Hippocampal formation (tissue), 2 donors: ENCODE data around the gene SLC1A1.
"Not testable (repeated sequence)": the region's sequence is repeated elsewhere in the genome, so short reads cannot be mapped to it uniquely, and the experiment has no call there.

Source experiments
- DNase-seq, 2 donors: peaks; one replicate each; lab custom pipeline; 2025; lab: John Stamatoyannopoulos, UW

The SLC1A1 gene

GRCh38 chr9:4506490-4506889, 16.2 kb downstream of the SLC1A1 start:
- DNase-seq = no peak

GRCh38 chr9:4507306-4508130, 17.2 kb downstream of the SLC1A1 start:
- no peak for DNase-seq

DNA sequence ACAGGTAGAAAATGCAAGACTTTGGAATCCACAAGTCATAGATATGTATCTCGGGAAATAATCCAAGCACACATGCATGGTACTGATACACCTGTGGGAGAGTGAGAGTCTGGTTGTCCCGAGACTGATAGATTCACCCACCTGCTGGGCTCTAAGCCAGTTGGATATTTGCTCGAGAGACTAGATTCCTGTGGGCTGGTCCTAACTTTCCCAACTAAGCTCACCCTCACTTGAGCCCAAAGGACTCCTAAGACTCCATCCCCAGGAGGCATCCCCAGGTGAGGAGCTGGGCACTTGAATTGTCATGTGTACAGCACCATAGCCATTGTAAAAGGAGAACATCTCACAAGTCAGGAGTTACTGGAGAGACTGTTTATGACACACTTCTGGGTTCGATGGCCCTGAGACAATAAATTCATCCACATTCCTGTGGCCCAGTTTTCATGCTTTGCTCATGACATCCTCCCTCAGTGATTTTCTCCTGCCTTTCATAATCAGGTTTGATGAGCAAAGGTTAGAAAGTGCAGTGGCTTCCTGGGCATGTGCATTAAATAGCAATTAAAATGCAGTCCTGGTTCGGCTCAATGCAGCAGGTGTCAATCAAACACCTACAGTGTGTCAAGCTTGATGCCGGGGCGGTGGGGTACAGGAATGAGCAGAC, 18.1 kb downstream of the SLC1A1 start:
- no peak for DNase-seq

DNA sequence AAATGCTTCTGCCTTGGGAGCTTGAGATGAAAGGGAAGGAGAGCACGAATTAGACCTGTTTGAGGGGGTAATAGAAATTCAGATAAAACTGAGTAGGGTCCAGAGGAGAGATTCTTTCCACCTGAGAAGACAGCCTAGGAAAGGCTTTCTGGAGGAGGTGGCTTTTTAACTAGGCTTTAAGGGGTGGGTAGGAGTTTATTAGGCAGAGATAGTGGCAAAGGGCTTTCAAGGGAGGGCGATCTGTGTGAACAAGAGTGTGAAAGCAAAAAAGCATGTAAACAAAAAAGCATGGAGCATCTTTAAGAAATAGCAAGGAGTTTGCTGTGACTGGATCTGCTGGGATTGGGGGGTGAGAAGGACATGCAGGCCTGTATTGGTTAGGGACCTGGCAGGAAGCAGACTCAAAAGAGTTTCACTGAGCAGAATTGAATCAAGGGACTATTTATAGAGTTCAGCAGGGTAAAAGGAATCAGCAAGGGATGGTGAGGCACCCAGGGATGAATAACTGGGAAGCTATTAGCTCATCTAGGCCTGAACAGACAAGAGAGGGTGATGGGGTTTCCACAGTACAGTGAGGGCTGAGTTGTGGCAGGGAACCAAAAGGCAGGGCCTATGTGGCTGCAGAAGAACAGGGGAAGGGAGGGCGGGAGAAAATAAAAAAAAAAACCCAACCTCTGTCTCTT, 18.8 kb downstream of the SLC1A1 start:
- DNase-seq = no peak

DNA sequence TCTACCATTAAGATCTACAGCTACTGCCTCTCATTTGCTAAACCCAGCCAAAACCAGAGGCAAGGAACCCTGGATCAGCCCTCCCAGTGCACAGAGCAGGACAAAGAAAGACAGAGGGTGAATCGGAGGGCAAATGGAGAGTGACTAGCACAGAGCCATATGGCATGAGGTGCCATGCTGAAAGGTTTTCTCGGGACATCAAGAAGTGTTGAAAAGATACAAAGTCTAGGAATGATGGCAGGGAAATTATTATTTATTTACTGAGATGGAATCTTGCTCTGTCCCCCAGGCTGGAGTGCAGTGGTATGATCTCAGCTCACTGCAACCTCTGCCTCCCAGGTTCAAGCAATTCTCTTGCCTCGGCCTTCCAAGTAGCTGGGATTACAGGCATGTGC, 19.3 kb downstream of the SLC1A1 start:
- DNase-seq = no peak

GRCh38 chr9:4510546-4511322, 20.5 kb downstream of the SLC1A1 start:
- DNase-seq = no peak

GRCh38 chr9:4514252-4515128, 24.2 kb downstream of the SLC1A1 start:
- DNase-seq = no peak

GRCh38 chr9:4515958-4516375, 25.7 kb downstream of the SLC1A1 start:
- peak in 1 of 2 donors; percentile 40 for DNase-seq

GRCh38 chr9:4517274-4517673, 27.0 kb downstream of the SLC1A1 start:
- DNase-seq = no peak

GRCh38 chr9:4519604-4520003, 29.3 kb downstream of the SLC1A1 start:
- DNase-seq = no peak

DNA sequence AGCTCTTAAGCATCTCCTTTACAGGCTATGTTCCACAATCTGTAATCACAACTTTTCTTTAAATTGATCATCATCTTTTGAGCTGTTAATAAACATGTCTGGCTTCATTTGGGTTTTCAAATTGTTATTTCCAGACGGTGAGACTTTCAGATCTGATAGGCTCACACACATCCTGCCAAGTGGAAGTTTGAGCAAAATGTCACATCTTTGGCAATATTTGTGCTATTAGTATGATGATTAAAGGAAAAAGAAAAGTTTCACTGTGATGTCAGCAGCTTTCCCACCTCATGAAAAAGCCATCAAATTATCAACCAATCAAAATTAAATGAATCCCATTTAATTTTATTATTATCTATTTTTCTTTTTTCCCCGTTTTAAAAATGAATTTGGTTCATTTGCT, 29.8 kb downstream of the SLC1A1 start:
- no peak for DNase-seq

DNA sequence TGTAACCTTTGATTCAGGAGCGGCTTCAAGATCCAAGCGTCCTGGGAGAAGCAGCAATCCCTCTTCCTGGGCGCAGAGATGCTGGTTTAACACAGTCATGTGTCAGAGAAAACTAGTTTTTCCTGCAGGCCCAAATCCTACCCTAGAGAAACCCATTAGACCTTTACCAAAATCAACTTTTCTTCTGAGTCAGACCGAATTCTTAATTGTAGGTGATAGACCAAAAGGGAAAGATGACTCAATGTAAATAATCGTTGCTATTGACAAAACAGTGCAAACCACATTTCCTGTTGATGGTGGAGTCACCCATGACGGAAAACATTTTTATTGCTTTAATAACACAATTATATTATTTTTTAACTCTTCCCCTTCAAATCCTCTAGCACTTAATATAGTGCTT, 40.1 kb downstream of the SLC1A1 start:
- no peak for DNase-seq

DNA sequence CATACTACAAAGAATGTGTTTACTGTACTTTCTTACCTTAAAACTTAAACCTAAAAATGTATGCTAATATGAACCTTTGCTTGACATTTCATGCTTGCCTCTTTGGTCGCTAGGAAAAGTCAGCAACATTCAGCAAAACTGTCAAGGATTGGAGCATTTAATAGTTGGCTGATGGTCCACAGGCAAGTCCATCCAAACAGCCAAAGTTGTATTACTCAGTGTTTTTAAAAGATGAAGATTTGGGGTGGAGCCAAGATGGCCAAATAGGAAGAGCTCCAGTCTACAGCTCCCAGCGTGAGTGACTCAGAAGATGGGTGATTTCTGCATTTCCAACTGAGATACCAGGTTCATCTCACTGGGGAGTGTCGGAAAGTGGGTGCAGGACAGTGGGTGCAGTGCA, 40.6 kb downstream of the SLC1A1 start:
- DNase-seq = not testable (repeated sequence)

GRCh38 chr9:4531355-4531754, 41.1 kb downstream of the SLC1A1 start:
- DNase-seq = not testable (repeated sequence)

DNA sequence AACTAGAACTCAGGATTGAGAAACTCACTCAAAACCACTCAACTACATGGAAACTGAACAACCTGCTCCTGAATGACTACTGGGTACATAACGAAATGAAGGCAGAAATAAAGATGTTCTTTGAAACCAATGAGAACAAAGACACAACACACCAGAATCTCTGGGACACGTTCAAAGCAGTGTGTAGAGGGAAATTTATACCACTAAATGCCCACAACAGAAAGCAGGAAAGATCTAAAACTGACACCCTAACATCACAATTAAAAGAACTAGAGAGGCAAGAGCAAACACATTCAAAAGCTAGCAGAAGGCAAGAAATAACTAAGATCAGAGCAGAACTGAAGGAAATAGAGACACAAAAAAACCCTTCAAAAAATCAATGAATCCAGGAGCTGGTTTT, 43.6 kb downstream of the SLC1A1 start:
- not testable (repeated sequence) for DNase-seq

GRCh38 chr9:4536196-4536595, 45.9 kb downstream of the SLC1A1 start:
- DNase-seq = not testable (repeated sequence)

DNA sequence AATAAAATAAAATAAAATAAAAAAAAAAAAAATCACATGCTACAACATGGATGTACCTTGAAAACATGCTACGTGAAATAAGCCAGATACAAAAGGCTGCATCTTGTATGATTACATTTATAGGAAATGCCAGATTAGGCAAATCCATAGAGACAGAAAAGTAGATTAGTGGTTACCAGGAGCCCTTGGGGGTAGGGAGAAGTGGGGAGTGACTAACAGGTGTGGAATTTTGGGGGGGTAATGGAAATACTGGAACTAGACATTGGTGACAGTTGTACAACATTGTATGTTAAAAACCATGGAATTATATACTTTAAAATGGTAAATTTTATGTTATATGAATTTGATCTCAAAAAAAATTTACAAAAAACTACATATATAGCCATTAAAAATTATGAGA, 47.3 kb downstream of the SLC1A1 start:
- DNase-seq = no peak

DNA sequence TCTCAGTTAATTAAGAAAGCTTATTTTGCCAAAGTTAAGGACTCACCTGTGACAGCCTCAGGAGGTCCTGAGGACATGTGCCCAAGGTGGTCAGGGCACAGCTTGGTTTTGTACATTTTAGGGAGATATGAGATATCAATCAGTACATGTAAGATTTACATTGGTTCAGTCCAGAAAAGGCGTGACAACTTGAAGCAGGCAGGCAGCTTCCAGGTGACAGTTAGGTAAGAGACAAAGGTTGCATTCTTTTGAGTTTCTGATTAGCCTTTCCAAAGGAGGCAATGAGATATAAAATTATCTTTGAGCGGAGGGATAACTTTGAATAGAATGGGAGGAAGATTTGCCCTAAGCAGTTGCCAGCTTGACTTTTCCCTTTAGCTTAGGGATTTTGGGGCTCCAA, 47.8 kb downstream of the SLC1A1 start:
- DNase-seq = no peak

DNA sequence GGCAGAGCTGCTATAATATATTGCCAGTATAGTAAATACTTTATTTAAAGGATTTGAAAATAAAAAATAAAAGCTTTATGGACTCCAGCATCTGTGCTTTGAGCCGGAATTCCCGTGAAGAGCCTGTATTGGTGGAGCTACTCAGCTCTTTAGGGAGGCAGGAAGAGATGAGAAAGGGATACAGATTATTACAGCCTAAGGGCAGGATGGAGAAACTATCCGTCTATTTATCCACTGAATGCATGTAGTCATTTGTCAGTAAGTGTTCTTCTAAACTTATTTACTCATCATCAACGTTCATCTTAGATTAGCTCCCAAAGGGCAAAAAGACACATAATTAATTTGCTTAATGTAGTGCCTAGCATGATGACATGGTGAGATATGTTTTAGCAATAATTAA, 48.4 kb downstream of the SLC1A1 start:
- DNase-seq = no peak

DNA sequence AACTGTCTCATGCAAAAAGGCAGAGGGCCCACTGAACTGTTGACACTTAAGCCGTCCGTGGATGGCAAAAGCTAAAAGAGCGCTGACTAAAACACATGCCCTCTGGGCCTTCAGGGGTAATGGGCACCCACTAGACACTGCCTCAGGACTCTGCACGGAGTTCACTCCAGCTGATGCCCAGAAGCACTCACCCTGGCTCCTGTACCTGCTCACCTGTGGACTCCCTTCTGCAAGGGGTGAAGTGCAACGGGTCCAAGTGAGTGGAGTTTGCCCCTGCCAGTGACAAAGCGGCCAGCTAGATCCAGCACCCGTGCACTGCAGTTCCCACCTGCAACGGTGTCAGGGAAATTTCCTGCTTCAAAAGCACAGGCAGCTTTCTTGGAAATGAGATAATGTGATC, 50.2 kb downstream of the SLC1A1 start:
- no peak for DNase-seq

- no peak for DNase-seq
Observed at GRCh38 chr9:4541281-4541680, 51.0 kb downstream of the SLC1A1 start.
